Measurements from ENCODE around the gene MRC1.

MRC1 gene

DNA sequence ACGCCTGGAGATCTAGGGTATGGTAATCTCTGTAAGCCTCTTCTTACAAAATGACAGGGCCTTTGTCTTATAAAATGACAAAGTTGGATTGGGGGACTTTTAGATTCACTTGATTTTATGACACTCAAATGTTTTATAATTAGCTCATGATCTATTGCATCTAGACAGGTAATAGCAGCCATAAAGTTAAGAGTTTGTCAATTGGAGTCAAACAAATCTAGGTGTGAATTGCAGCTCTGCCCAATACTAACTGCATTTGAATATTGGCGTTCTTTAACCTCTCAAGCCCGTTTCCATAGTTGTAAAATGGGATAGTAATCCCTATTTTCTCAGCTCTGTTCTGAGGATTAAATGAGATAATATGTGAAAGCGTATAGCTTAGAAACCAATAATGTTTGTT, 14.1 kb upstream of the MRC1 start:
- no peak for DNase-seq

DNA sequence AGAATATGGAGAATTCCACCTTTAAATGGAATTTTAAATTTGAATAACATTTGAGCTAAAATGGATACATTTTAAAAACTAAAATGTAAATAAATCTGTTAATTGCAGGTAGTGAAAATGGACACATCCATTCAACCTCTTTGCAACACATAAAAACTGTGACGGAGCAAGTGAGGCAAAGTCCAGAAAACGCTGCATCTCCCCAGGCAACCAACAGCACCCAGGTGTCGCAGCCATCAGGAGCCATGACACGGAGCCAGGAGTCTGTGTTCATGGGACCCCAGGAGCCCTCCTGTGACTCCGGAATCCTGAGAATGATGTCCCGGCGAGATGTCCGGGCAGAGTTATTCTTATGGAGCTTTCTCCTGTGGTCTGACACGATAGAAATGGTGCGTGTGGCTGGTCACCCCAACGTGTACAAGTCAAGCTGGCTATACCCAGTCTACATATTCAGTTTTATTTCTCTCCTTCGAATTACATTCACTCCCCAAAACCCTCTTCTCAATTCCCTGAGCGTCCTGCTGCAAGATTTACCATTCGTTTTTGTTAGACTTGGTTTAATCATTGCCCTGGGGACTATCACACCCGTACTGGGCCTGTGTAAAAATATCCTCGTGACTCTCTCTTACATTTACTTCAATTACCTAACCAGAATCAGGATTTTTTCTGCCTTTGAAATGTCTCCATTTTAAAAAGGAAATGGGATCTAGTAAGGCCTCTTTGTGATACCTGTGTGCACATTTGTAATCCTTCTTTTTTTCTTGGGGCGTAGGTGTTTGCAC, 13.1 kb upstream of the MRC1 start:
- no peak for DNase-seq

DNA sequence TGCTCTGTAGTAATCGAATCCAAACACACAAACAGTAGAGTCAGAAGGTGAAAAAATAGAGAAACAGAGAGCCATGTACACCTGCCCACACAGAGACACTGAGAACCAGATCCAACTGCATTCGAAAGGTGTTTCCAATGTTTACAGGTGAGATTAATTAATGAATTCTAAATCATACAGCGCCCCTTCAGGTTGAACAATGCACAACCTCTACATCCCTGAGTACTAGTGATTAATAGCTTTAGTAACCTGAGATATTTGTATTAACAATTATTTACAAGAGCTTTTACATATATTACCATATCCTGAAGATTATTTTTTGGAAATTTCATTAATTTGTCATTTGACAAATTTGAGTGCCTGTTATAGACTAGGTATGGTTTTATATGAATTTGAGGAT, 7.6 kb upstream of the MRC1 start:
- no peak for DNase-seq

DNA sequence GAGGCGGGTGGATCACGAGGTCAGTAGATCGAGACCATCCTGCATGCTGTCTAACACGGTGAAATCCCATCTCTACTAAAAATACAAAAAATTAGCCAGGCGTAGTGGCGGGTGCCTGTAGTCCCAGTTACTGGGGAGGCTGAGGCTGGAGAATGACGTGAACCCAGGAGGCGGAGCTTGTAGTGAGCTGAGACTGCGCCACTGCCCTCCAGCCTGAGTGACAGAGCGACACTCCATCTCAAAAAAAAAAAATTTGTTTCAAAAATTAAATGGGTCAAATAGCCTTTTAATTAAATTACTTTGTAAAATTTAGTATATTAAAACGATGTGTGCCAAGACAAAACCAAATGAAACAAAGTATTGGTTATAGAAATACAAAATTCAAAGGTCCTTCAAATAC, 6.8 kb upstream of the MRC1 start:
- no peak for DNase-seq

DNA sequence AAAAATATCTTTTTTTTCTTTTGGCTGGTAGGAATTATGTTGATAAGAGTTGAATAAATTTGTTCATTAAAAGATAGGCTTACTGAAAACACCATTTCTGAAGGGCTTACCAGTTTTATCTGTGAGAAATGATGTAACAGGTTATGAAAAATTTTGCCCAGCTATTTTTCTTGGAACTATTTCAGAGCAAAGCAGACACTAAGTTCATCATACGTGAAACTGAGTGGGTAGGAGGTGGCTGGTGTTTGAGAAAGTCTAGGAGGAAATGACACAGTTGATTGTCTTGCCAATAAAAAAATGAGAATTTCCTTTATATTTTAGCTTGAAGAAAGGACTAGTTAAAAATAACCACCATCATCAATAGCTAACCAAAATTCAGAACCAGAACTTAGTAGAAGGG, 6.2 kb upstream of the MRC1 start:
- DNase-seq, result no peak

DNA sequence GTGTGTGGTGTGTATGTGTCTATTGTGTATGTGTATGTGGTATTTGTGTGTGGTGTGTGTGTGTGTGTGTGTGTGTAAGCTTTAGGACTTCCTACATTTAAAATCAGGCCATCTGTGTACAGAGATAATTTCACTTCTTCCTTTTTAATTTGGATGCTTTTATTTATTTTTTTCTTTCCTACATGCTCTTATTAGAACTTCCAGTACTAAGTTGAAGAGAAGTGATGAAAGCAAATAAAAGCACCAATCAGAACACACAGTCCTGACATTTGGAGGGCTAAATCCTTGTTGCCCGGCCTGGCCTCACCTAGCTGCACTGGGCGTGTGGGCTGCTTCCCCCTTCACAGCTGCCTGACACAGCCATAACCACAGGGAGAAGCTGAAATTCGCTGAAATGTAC, 3.8 kb upstream of the MRC1 start:
- DNase-seq, result no peak

DNA sequence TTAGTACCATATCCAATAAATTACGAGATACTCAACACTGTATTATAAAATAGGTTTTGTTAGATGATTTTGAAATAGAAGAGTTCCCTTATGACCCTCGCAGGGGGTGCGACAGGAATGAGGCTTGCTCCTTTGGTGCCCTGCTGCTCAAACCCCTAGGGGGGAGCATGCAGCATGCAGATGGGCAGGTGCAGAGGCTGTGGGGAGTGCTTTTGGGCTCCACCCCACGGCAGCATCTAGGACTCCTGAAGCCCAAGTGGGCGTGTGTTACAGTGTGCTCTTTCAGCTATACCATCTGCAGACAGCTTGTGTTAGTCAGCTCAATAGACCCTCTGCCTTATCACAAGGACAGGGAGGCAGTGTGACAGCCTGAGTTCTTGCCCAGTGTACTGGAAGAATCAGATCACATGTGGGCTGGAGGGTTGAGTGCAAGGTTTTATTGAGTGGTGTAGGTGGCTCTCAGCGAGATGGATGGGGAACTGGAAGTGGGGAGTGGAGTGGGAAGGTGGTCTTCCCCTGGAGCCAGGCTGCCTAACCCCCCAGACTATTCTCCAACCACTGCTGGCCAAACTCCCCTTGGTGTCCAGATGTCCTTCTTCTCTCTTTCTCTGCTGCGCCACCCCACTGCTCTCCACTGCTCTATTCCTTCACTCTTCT, 3.1 kb upstream of the MRC1 start:
- no peak for DNase-seq

DNA sequence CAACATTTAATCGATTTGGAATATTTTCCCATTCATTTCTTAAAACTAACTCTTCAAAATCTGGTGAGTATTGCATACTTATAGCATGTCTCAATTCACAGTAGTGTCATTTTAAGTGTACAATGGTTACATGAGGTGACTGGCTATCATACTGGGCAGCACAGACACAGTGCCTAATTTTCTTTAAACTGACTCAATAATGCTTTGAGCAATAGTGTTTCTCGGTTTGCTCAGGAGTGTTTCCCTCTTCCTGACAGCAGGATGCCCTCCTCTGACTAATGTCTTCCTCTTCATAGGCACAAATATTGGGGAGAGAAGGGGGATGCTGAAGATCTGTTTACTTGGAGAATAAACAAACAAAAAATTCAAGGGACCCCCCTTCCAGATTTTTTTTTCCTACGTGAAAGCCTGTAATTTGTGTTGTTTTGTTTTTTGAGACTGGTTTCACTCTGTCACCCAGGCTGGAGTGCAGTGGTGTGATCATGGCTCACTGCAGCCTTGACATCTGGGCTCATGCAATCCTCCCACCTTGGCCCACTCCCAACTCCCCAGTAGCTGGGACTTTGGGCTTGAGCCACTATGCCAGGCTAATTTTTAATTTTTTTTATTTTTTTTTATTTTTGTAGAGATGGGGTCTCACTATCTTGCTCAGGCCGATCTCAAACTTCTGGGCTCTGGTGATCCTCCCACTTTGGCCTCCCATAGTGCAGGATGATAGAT, 2.2 kb downstream of the MRC1 start:
- DNase-seq, result no peak

DNA sequence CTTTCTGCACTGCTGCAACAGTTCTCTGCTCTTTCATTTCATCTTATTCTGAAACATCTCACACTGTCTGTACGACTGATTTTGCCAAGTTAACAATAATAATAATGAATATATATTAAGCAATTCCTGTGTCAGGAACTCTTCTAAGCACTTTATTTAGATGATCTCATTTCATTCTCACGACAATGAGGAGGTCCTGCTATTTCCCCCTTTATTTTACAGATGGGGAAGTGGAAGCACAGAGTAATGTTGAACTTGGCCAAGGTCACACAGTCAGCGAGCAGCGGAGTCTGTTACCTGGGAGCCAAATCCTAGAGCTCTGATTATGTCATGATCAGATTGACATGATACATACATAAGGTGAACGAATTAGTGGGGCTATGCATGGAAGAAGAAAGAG, 5.8 kb downstream of the MRC1 start:
- no peak for DNase-seq

DNA sequence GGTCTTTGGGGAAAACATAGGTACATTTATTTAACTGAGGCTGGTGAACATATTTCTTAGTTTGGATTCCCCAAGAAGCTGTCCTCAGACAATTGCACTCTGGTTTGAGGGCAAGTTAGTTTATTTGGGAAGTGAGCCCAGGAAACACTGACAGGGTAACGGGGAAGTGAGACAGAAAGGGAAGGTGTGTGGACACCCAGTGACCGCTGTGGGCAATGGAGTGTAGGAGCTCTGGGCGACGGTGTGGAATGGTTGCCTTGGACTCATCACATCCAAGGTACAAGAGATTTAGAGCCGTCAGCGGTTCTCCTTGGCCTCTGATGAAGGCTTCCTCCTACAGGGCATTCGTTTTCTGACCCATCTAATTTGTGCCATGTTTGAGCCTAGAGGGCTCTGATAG, 7.1 kb downstream of the MRC1 start:
- peak in 1 of 56 donors; percentile 14 for DNase-seq

DNA sequence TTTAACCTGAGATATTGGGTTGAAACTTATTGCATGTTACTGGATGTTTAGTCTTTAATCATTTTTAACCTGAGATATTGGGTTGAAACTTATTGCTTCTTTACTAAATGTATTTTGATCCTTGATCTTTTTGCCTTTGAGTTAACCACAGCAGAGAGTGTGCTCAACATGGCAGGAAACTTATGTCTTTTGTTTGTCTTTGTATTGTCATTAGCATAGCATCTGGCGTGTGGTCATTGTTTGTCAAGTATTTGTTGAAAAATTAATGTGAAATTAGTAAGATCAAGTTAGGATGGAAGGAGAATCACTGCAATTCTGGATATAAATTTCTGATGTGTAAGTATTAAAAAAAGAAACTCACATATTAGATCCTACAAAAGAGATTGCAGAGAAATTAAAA, 8.2 kb downstream of the MRC1 start:
- DNase-seq, result no peak

DNA sequence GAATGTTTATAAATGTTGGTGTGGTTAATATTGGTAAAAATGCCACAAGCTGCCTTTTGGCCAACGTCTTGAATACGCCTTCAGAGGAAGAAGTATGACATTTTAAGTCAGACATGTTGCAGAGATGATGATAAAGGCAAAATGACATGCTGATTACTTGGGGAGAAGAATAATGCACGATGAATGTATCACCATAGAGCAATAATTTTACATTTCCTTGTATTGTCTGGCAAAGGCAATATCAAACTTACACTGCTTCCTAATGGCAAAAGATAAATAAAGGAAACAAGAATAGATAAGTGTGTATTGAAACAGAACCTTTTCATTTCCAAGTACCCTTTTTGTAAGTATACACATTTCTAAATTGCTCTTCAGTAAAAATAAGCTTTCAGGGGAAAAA, 8.6 kb downstream of the MRC1 start:
- no peak for DNase-seq

DNA sequence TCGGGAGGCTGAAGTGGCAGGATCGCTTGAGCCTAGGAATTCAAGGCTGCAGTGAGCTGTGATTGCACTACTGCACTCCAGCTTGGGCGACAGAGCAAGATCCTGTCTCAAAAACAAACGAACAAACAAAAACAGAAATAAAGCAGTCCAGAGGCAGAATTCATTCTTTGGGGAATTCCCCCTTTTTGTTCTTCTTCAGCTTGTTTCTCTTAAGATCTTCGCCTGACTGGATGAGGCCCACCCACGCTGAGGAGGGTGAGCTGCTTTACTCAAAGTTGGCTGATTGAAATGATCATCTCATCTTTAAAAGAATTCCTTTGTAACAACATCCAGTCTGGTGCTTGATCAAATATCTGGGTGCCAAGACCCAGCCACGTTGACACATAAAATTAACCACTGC, 10.7 kb downstream of the MRC1 start:
- DNase-seq, result no peak

DNA sequence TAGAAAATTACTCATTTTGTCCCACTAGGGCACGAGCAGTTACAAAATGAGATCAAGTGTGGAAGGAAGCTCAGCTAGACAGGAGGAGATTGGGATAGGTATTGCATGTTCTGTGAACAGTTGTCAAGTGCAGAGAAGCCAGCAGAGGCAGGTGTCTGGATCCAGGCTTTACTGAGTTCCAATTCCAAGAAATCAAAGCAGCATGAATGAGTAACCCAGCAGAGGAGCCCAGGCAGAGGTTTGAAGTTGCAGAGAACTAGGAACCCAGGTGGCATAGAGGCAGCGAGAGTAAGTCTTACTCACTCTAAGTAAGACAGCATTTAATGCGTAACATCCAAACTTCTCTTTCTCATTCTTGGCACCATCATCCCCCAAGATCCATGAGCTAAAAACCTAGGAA, 11.8 kb downstream of the MRC1 start:
- DNase-seq, result no peak

DNA sequence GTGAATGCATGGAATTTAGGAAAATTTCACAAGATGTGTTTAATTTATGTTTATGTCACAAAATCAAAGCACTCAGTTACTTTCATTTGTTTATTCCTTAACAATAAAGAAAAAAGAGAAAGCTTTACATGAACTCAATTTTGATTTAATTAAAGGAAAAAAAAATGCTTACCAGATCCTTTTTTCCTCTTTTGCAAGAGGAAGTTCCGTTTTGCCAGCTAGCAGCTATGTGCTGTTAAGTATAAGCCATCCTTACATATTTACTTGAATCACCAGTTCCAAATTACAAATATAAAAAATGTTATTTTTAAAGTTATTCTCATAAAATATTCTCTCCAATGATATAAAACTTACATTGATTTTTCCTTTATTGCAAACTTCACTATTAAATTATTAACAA, 12.7 kb downstream of the MRC1 start:
- DNase-seq, result no peak

DNA sequence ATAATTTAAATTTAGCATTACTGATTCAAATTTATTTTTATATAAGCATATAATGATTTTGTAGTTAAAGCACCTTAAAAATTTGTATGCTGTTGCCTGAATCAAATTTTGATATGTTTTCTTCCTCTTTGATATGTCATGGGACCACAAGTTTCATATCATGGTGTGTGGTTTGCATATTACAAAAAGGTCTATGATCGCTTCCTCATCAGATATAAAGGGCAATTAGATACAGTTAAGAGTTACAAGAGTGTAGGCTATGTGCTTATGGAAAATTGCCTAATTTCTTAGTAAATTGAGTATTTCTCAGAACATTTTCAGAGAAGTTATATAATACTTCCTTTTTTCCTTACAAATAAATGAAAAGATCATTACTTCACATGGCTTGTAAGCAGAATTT, 22.2 kb downstream of the MRC1 start:
- DNase-seq, result no peak

DNA sequence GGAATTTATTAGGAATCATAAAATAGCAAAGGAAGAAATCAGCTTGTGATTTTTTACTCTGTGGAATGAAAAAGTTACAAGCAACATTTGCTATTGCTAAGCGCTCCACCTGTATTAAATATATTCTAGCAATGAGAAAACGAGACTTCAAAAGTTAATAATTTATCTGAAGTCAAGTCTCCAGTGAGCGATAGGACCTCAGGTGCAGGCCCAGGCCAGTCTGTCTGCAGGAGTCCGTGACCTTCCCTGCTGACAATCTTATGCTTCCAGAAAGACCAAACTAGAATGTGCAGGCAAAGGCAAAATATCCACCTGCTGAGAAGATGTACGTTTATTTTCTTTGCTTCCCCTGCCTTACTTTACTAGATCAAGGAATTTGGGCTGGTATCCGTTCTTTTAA, 22.7 kb downstream of the MRC1 start:
- DNase-seq, result no peak

DNA sequence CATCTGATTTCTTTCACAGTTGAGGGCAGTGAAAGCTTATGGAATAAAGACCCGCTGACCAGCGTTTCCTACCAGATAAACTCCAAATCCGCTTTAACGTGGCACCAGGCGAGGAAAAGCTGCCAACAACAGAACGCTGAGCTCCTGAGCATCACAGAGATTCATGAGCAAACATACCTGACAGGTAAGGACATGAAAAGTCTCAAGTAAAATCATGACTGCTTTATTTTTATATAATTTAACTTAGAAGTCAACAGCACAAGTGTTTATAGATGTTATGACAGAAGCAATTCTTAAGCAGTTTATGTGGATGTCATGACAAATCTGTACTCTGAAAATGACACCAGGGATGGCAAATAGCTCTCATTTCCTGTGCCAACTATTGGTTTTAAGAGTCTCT, 24.5 kb downstream of the MRC1 start:
- DNase-seq, result no peak

DNA sequence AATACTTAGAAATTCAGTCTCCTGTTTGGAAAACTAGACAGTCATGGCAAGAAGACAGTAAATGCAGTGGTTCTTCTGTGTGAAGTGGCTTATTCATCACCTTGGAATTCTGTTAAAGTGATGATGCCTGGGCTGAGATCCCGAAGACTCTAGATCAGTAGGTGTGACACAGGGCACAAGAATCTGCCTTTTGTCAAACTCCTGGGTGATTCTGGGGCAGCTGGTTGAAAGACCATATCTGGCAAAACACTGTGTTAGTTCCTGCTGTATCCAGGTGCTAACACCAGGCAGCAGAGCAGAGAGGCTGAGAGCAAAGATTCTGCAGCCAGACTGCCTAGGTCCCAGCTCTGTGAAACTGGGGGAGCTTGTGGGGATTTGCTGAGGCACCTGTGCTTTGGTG, 26.5 kb downstream of the MRC1 start:
- DNase-seq, result no peak

DNA sequence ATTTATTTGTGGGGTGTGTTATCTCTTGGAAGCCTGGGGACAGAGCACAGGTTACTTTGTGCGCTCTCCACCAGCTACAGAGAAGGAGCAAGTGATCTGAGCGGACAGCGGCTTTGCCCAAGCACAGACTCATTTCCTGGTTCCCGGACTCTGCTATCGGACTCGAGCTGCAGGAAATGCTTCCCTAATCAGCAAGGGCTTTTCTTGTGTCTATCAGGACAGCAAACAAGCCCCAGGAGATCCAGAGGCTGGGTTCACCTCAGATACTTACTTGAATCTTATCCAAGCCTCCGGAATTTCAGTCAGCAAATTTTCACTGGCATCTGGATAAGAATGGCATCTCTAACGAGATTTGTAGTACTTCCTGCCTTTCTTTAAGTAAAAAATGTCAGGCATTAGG, 27.8 kb downstream of the MRC1 start:
- peak in 2 of 56 donors; percentile 4 to 22 for DNase-seq

DNA sequence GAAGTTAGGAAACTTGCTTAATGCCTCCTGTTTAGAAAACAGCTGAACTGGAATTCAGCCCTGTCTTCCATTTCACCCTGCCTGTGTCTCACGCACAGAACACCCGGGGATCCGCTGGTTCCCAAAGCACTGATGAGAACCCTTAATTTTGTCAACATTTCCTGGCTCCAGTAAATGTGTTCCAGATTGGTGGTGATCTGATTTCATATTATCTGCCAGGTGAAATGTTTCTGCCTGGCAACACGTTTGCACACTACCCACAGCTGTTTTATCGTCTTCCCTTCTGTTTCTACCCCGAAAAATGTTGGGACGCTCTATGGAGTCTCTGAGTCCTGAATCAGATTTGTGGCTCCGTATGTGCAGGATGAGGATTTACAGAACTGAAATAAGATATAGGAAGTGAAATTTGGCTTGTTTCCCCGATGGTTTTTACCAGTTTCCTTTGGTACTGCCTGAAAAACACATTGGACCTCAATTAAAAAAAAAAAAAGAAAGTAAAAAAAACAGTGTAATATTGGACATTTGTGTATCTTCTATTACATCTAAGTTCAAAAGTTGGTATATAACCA, 29.0 kb downstream of the MRC1 start:
- DNase-seq, result no peak

DNA sequence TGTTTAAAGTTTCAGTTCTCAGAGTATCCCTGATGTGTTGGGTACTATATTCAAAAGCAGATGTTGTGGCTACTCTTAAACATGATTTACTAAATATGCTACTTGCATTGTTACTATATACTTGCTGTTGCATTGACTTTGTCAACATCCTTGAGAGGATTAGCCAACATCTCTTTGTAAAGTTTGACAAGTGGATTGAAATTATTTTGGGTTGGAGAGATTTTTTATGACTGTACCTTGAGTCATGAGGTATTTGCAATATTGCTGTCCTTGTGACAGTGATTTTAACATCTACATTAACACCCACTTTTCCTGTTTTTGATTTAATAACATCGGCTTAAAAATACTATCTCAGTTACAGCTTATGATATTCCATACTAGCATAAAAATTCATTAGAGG, 31.9 kb downstream of the MRC1 start:
- no peak for DNase-seq

DNA sequence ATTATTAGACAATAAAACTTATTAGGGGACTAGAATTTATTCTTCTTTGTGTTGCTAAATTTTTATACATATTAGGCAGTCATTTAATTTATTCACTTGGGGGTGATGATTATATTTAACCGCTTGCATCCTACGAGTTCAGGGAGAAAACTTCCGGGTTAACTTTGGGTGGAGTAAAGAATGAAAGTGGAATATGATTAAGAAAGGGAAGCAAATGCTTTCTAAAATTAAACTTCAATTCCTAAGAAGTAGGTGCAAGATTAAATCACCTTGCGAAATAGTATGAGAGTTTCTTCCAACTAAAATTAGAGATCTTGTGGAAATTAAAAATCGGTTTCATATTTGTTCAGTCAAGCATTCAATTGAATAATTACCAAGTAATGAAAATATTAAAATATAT, 33.5 kb downstream of the MRC1 start:
- no peak for DNase-seq
